Measurements from ENCODE around the gene CAPNS2. TPM values are rescaled to one million over a fixed set of nuclear protein-coding genes. Genes with fewer than 3 reads are reported as not detected.

The CAPNS2 gene
- total RNA-seq, 2 donors from 2014 or later: 0.41 TPM; not detected in 1

DNA sequence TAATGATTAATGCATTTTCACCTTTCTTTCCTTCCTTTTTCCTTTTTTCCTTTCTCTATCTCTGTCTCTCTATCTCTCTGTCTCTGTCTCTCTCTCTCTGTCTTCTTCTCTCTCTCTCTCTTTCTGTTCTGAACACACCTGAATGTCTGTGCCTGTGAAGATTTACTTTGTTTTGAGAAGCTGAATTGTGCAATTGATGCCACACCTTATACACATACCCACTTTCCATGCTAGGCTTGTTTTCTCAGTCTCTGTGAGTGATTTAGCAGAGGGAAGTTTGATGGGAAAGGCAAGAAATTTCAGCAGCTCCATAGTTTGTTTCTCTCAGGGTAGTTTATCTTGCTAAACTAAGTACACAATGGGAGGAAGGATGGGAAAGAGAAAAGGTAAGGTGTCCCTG, 9.3 kb upstream of the CAPNS2 start:
- no peak for ATAC-seq (ENCODE audit: insufficient number of reproducible peaks, low FRiP score, low read depth)
- H3K27ac ChIP-seq: no peak overlapping the region
- TF ChIP-seq, protein P1, sequence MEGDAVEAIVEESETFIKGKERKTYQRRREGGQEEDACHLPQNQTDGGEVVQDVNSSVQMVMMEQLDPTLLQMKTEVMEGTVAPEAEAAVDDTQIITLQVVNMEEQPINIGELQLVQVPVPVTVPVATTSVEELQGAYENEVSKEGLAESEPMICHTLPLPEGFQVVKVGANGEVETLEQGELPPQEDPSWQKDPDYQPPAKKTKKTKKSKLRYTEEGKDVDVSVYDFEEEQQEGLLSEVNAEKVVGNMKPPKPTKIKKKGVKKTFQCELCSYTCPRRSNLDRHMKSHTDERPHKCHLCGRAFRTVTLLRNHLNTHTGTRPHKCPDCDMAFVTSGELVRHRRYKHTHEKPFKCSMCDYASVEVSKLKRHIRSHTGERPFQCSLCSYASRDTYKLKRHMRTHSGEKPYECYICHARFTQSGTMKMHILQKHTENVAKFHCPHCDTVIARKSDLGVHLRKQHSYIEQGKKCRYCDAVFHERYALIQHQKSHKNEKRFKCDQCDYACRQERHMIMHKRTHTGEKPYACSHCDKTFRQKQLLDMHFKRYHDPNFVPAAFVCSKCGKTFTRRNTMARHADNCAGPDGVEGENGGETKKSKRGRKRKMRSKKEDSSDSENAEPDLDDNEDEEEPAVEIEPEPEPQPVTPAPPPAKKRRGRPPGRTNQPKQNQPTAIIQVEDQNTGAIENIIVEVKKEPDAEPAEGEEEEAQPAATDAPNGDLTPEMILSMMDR (IDR thresholded peaks at IDR 0.05): no peak

DNA sequence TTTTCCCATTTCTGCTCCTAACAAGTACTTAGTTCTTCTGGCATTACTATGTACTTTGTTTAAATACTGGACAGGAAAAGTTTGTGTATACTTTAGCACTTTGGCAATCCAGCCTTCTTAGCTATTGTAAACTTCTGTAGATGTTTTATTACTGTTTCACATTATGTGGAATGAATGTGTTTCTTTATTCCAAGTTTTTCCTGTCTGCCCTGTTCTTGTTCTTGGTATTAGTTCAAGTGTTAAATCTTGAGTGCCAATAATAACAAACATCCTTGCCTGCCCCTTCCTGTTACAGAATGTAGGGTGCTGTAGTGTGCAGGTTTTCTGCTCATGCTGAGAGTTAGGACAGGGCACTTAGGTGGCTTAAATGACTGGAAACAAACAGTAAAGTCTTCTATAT, 7.3 kb upstream of the CAPNS2 start:
- TF ChIP-seq, protein P1 (IDR thresholded peaks at IDR 0.05): no peak
- H3K4me1 ChIP-seq (ENCODE audit: control insufficient read depth in 1 of 2, low read depth in 2 of 2): peaks cover 6 to 34% of the 10 kb centered on the region in 2 donors
- H3K4me3 ChIP-seq: no peak overlapping the region
- DNase-seq (ENCODE audit: low spot score): no peak
- H3K27me3 ChIP-seq (replicated peaks; ENCODE audit: insufficient read depth): no peaks in the 10 kb centered on the region
- ATAC-seq (ENCODE audit: insufficient number of reproducible peaks, low FRiP score, low read depth): no peak
- no peak overlapping the region for H3K27ac ChIP-seq
- no peaks in the 10 kb centered on the region for H3K36me3 ChIP-seq
- H3K9me3 ChIP-seq: no peaks in the 10 kb centered on the region

More for the DNA sequence above, 9.3 kb upstream of the CAPNS2 start:
- Histone ChIP-seq H3K4me3 (no peak overlapping the region), H3K36me3 (no peaks in the 10 kb centered on the region), H3K27me3 (replicated peaks; ENCODE audit: insufficient read depth) (no peaks in the 10 kb centered on the region), H3K4me1 (ENCODE audit: control insufficient read depth in 1 of 2, low read depth in 2 of 2) (peaks cover 6 to 34% of the 10 kb centered on the region in 2 donors), H3K9me3 (no peaks in the 10 kb centered on the region)
- DNase-seq (ENCODE audit: low spot score): no peak

DNA sequence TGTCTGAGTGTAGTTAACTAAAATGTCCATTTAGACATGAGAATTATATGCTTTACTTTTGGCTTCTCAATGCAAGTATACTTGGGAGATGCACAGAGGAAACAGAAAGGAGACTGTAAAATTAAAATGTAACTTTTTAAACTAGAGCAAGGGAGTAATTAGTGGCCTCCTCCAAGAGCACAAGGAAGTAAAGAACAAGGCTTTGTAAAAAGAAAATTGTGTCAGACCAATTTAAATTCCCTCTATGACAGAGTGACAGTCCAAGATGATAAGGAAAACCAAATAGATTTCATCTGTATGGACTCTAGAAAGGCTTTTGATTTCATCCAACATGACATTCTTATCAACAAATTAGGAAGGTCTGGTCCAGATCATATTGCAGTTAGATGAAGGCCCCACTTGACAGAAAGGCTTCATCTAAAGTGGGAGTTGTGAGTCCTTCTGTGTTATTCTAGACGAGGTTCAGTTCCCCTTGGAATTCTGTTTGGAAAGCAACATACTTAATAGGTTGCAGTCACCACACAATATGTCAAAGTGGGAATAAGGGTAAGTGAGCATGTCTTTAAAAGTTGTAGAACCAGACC, 6.5 kb upstream of the CAPNS2 start:
- H3K27ac ChIP-seq: no peak overlapping the region
- no peaks in the 10 kb centered on the region for H3K36me3 ChIP-seq
- TF ChIP-seq, protein P1 (IDR thresholded peaks at IDR 0.05): no peak
- peaks cover 6 to 34% of the 10 kb centered on the region in 2 donors for H3K4me1 ChIP-seq (ENCODE audit: control insufficient read depth in 1 of 2, low read depth in 2 of 2)
- no peak for DNase-seq (ENCODE audit: low spot score)
- H3K4me3 ChIP-seq: no peak overlapping the region
- H3K27me3 ChIP-seq (replicated peaks; ENCODE audit: insufficient read depth): no peaks in the 10 kb centered on the region
- ATAC-seq (ENCODE audit: insufficient number of reproducible peaks, low FRiP score, low read depth): no peak
- no peaks in the 10 kb centered on the region for H3K9me3 ChIP-seq

DNA sequence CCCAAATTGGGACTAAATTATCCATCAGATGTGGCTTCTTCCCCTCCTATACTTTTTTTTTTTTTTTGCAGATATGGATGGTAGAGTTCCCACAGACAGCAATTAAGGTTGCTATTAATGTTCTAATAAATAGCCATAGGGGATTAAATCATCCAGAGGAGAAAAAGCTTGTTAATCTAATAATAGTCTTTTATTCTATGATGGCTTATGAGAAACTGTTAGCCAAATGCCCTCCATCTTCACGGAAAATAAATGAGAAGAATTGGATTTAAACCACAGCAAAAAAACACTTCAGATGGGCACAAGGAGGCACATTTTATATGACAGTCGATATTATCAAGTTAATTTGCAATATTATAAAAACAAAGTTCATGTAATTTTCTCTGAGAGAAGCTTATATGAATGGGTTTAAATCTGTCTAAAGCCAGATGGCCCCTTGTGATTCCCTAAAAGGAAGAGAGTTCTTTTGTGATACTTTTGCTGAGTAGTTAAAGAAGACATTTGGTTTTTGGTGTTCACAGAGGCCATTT, 5.1 kb upstream of the CAPNS2 start:
- DNase-seq (ENCODE audit: low spot score) (no peak), ATAC-seq (ENCODE audit: insufficient number of reproducible peaks, low FRiP score, low read depth) (no peak)
- TF ChIP-seq, protein P1 (IDR thresholded peaks at IDR 0.05): no peak
- Histone ChIP-seq H3K36me3 (no peaks in the 10 kb centered on the region), H3K27me3 (replicated peaks; ENCODE audit: insufficient read depth) (no peaks in the 10 kb centered on the region), H3K9me3 (no peaks in the 10 kb centered on the region), H3K4me1 (ENCODE audit: control insufficient read depth in 1 of 2, low read depth in 2 of 2) (peaks cover 6 to 27% of the 10 kb centered on the region in 2 donors), H3K27ac (no peak overlapping the region), H3K4me3 (no peak overlapping the region)

DNA sequence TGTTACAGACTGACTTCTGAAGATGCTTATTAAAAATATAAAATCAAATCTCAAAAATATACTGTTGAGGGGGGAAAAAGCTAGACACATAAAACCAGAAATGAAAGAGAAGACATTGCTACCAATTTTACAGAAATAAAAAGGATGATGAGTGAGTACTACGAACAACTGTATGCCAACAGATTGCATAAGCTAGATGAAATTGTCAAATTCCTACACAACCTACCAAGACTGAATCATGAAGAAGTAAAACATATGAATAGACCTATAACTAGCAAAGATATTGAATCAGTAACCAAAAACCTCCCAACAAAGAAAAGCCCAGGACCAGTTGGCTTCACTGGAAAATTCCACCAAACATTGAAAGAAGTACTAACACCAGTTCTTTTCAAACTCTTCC, 3.5 kb upstream of the CAPNS2 start:
- ATAC-seq (ENCODE audit: insufficient number of reproducible peaks, low FRiP score, low read depth): no peak
- no peak for DNase-seq (ENCODE audit: low spot score)
- TF ChIP-seq, protein P1 (IDR thresholded peaks at IDR 0.05): no peak
- Histone ChIP-seq H3K36me3 (no peaks in the 10 kb centered on the region), H3K4me3 (no peak overlapping the region), H3K4me1 (ENCODE audit: control insufficient read depth in 1 of 2, low read depth in 2 of 2) (peaks cover 6 to 23% of the 10 kb centered on the region in 2 donors), H3K9me3 (no peaks in the 10 kb centered on the region), H3K27ac (no peak overlapping the region), H3K27me3 (replicated peaks; ENCODE audit: insufficient read depth) (no peaks in the 10 kb centered on the region)
